Measurements from ENCODE around the gene PTEN. TPM values are rescaled to one million over a fixed set of nuclear protein-coding genes. Genes with fewer than 3 reads are reported as not detected.

The PTEN gene
- polyA plus RNA-seq (2011; rRNA removed) (29.6 and 66.9 TPM in 2 replicates), polyA minus RNA-seq (2011; rRNA and poly(A)+ RNA removed) (55.7 and 87.5 TPM in 2 replicates)

DNA sequence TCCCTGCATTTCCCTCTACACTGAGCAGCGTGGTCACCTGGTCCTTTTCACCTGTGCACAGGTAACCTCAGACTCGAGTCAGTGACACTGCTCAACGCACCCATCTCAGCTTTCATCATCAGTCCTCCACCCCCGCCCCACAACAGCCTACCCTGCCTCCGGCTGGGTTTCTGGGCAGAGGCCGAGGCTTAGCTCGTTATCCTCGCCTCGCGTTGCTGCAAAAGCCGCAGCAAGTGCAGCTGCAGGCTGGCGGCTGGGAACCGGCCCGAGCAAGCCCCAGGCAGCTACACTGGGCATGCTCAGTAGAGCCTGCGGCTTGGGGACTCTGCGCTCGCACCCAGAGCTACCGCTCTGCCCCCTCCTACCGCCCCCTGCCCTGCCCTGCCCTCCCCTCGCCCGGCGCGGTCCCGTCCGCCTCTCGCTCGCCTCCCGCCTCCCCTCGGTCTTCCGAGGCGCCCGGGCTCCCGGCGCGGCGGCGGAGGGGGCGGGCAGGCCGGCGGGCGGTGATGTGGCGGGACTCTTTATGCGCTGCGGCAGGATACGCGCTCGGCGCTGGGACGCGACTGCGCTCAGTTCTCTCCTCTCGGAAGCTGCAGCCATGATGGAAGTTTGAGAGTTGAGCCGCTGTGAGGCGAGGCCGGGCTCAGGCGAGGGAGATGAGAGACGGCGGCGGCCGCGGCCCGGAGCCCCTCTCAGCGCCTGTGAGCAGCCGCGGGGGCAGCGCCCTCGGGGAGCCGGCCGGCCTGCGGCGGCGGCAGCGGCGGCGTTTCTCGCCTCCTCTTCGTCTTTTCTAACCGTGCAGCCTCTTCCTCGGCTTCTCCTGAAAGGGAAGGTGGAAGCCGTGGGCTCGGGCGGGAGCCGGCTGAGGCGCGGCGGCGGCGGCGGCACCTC, at the start of gene PTEN, which contains the start of gene KLLN:
Gene PTEN (plus strand): TSS at position 573 of the 891 bp plus-strand sequence. CDS start 845 bp downstream, outside the sequence.
Gene KLLN (minus strand): TSS at position 481 of the 891 bp plus-strand sequence. CDS start 1,046 bp downstream, outside the sequence.
- peak; percentile 45 for DNase-seq (ENCODE audit: low read depth)
- Histone ChIP-seq H3K27me3 (ENCODE audit: control insufficient read depth, insufficient read depth, low read length) (no peaks in the 10 kb centered on the region), H3K36me3 (ENCODE audit: control insufficient read depth, insufficient read depth, low read length) (no peaks in the 10 kb centered on the region), H3K4me3 (ENCODE audit: low read depth, low read length) (peak within 1 kb of the TSS; percentile 84)
- CTCF ChIA-PET: interaction anchor here (0.8 to 6.3 kb wide), 5 partner anchors 13 to 526 kb away, joined by 3 to 45 read pairs (median 6); no protein-coding TSS in a partner anchor
- POLR2A ChIA-PET: interaction anchor here (0.6 to 0.8 kb wide), 2 partner anchors 228 to 677 kb away, joined by 3 read pairs; no protein-coding TSS in a partner anchor
- TF ChIP-seq, protein P1, sequence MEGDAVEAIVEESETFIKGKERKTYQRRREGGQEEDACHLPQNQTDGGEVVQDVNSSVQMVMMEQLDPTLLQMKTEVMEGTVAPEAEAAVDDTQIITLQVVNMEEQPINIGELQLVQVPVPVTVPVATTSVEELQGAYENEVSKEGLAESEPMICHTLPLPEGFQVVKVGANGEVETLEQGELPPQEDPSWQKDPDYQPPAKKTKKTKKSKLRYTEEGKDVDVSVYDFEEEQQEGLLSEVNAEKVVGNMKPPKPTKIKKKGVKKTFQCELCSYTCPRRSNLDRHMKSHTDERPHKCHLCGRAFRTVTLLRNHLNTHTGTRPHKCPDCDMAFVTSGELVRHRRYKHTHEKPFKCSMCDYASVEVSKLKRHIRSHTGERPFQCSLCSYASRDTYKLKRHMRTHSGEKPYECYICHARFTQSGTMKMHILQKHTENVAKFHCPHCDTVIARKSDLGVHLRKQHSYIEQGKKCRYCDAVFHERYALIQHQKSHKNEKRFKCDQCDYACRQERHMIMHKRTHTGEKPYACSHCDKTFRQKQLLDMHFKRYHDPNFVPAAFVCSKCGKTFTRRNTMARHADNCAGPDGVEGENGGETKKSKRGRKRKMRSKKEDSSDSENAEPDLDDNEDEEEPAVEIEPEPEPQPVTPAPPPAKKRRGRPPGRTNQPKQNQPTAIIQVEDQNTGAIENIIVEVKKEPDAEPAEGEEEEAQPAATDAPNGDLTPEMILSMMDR (IDR thresholded peaks at IDR 0.05; ENCODE audit: insufficient read depth, low read depth, low read length): no peak

- Histone ChIP-seq H3K36me3 (ENCODE audit: control insufficient read depth, insufficient read depth, low read length) (no peaks in the 10 kb centered on the region; the same call in 1 of the 2 replicates), H3K27me3 (ENCODE audit: control insufficient read depth, insufficient read depth, low read length) (no peaks in the 10 kb centered on the region), H3K4me3 (ENCODE audit: low read depth, low read length) (no peak overlapping the region; the same call in 1 of the 2 replicates)
- DNase-seq (ENCODE audit: low read depth): no peak
- ChIA-PET POLR2A (interaction anchor here (0.6 kb wide), 1 partner anchor 81 kb away, joined by 4 read pairs; no protein-coding TSS in a partner anchor), CTCF (no interaction called here)
- TF ChIP-seq, protein P1 (IDR thresholded peaks at IDR 0.05; ENCODE audit: insufficient read depth, low read depth, low read length): 0 out of 2 replicates have a peak, but pooled peaks have one; percentile 15
These were observed 47.1 kb upstream of the PTEN start for GRCh38 chr10:87816163-87816897.

DNA sequence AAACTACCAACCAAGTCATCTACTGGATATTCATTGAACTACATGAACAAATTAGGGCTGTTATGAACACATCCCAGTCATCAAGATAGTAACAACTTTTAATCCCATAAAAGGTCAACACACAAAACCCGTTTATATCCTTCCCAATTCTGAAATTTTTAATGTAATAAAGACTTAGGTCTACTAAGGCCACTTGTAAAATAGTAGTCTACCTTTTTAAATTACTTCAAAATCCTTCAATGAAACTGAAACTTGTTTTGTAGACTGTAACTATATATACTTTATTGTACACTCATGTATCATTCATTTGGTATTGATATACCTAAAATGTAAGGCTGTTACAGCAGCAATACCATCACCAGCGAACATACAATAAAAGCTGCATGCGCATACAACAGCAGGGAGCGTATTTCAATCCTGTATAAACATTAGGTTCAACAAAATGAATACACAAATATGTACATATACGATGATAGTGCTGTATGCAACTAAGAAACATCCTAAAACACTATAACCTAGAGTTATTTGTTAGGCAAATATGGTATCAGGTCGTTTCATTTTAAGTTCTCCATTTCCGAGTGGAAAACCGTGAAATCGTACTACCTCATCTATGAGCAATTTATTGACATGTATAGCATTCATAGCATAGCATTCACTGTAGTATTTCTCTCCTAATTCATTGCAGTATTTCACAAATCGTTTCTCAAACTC, 46.4 kb upstream of the PTEN start:
- Histone ChIP-seq H3K27me3 (ENCODE audit: control insufficient read depth, insufficient read depth, low read length) (no peaks in the 10 kb centered on the region), H3K4me3 (ENCODE audit: low read depth, low read length) (peak overlapping the region; percentile 78), H3K36me3 (ENCODE audit: control insufficient read depth, insufficient read depth, low read length) (no peaks in the 10 kb centered on the region)
- TF ChIP-seq, protein P1 (IDR thresholded peaks at IDR 0.05; ENCODE audit: insufficient read depth, low read depth, low read length): no peak
- DNase-seq (ENCODE audit: low read depth): no peak
- POLR2A ChIA-PET: no interaction called here
- CTCF ChIA-PET: no interaction called here

GRCh38 chr10:87817609-87818504, 45.6 kb upstream of the PTEN start, which contains the start of gene ATAD1:
Gene ATAD1, minus strand, starts transcription at chr10:87818226. Its CDS starts 3,627 bp downstream, at chr10:87814599.
- ChIA-PET CTCF (interaction anchor here (0.5 to 1.3 kb wide), 4 partner anchors 10 to 439 kb away, joined by 3 to 4 read pairs (median 4); no protein-coding TSS in a partner anchor), POLR2A (no interaction called here)
- TF ChIP-seq, protein P1 (IDR thresholded peaks at IDR 0.05; ENCODE audit: insufficient read depth, low read depth, low read length): peak; percentile 50
- no peaks in the 10 kb centered on the region for H3K36me3 ChIP-seq (ENCODE audit: control insufficient read depth, insufficient read depth, low read length)
- no peaks in the 10 kb centered on the region for H3K27me3 ChIP-seq (ENCODE audit: control insufficient read depth, insufficient read depth, low read length)
- DNase-seq (ENCODE audit: low read depth): peak; percentile 47
- peak within 1 kb of the TSS; percentile 78 for H3K4me3 ChIP-seq (ENCODE audit: low read depth, low read length)
